Natural killer cell (primary cell): ENCODE measurements around the gene MARCHF3. TPM values are rescaled to one million over a fixed set of nuclear protein-coding genes. Genes with fewer than 3 reads are reported as not detected.

Experiments used
- ATAC-seq, 3 donors: fragments of 150-1000 bp in 2 of 3; fragments of 200-7000 bp in 1 of 3; cut with Tn5 transposase; 1 replicate in 1 of 3; 2 replicates in 2 of 3; pipeline ENCODE4 v1.10.0; 2021; ENCODE audit warnings: mild to moderate bottlenecking in 2 of 3, moderate library complexity in 2 of 3
- DNase-seq, 2 donors: peaks; one replicate each; pipeline versions ENCODE4 v3.0.0 to v3.0.0-alpha.2; 2013 to 2021; ENCODE audit warnings: mixed read lengths in 1 of 2
- H3K27ac ChIP-seq: one replicate; pipeline ENCODE4 v1.5.1; 2013; ENCODE audit warnings: mild to moderate bottlenecking, low read length
- H3K27me3 ChIP-seq: one replicate; pipeline ENCODE4 v1.6.1; 2013; ENCODE audit warnings: low read length; ENCODE audit not compliant: control insufficient read depth, insufficient read depth
- H3K36me3 ChIP-seq: one replicate; pipeline ENCODE4 v1.6.1; 2013; ENCODE audit warnings: low read length; ENCODE audit not compliant: control insufficient read depth, insufficient read depth
- H3K4me1 ChIP-seq: one replicate; pipeline ENCODE4 v1.6.1; 2013; ENCODE audit warnings: low read length; ENCODE audit not compliant: control insufficient read depth, insufficient read depth
- H3K4me3 ChIP-seq: one replicate; pipeline ENCODE4 v1.5.1; 2013; ENCODE audit warnings: low read length
- H3K9me3 ChIP-seq: one replicate; pipeline ENCODE4 v1.6.1; 2013; ENCODE audit warnings: low read length; ENCODE audit not compliant: control insufficient read depth, insufficient read depth
- H3K27ac Mint-ChIP-seq, 2 donors: one replicate each; pipeline ENCODE4 v1.8.0; 2022; ENCODE audit warnings: mild to moderate bottlenecking in 2 of 2, mixed read lengths in 2 of 2, moderate library complexity in 1 of 2
- H3K27me3 Mint-ChIP-seq, 2 donors: one replicate each; pipeline ENCODE4 v1.8.0; 2022; ENCODE audit warnings: low read depth in 2 of 2, mixed read lengths in 2 of 2
- H3K36me3 Mint-ChIP-seq: one replicate; pipeline ENCODE4 v1.8.0; 2022; ENCODE audit warnings: mixed read lengths
- H3K4me1 Mint-ChIP-seq, 2 donors: one replicate each; pipeline ENCODE4 v1.8.0; 2022; ENCODE audit warnings: mixed read lengths in 2 of 2
- H3K4me3 Mint-ChIP-seq: one replicate; pipeline ENCODE4 v1.8.0; 2022; ENCODE audit warnings: mild to moderate bottlenecking, moderate library complexity, mixed read lengths
- H3K9me3 Mint-ChIP-seq, 2 donors: one replicate each; pipeline ENCODE4 v1.8.0; 2022; ENCODE audit warnings: mixed read lengths in 2 of 2
- WGBS: methylation state at CpG from one replicate; pipeline ENCODE4 v1.1.7; 2013; ENCODE audit warnings: missing lambda C conversion rate; ENCODE audit not compliant: insufficient coverage; 5-methylcytosine and 5-hydroxymethylcytosine counted together
- intact Hi-C: fragments of 100-400 bp; cut with micrococcal nuclease; formaldehyde crosslinking; loops from one replicate; pipeline ENCODE4 v1.14.2; 2022
- total RNA-seq, 4 donors: library from RNA; stranded (reverse); fragments of 120-200 nt in 1 of 4; gene quantifications; one replicate each; pipeline versions ENCODE4 v1.2.3 to v1.2.4, GENCODE V29; 2013 to 2022
- TF ChIP-seq, protein P1 (sequence below): fragments of 200-600 bp; IDR thresholded peaks from one replicate; pipeline ENCODE4 v1.8.0; 2022; ENCODE audit warnings: antibody characterized with exemption

The MARCHF3 gene
- total RNA-seq, 3 donors from 2014 or later (not counting 1 experiment from before 2014, with no cell fraction given), result 6.8 to 11.2 (median 8.9) TPM

DNA sequence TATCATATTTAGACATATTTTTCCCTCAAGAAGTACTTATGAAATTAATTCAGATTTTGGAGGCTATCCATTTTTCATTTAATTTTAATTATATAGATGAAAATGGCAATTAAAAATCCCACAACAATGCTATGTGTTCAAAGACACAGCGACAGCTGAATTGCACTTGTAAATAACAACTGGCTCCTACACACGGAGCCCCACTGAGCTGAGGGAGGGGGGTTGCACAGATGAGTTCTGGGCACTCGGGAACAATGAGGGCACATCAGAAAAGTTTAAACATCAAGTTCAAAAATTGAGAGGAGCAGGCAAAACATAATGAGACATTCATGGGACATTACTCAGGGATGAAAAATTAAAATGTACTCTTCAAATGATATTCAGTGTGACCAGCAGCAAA lies 104.9 kb downstream of the MARCHF3 start:
- no peaks in the 10 kb centered on the region for H3K36me3 Mint-ChIP-seq
- ATAC-seq (no peak), DNase-seq (no peak)
- Histone ChIP-seq H3K27ac (no peak overlapping the region), H3K9me3 (no peaks in the 10 kb centered on the region), H3K36me3 (no peaks in the 10 kb centered on the region), H3K27me3 (no peaks in the 10 kb centered on the region), H3K4me3 (no peak overlapping the region), H3K4me1 (no peaks in the 10 kb centered on the region)
- no peak overlapping the region for H3K4me3 Mint-ChIP-seq
- peaks cover 0 to 7% of the 10 kb centered on the region in 2 donors for H3K4me1 Mint-ChIP-seq
- TF ChIP-seq, protein P1, sequence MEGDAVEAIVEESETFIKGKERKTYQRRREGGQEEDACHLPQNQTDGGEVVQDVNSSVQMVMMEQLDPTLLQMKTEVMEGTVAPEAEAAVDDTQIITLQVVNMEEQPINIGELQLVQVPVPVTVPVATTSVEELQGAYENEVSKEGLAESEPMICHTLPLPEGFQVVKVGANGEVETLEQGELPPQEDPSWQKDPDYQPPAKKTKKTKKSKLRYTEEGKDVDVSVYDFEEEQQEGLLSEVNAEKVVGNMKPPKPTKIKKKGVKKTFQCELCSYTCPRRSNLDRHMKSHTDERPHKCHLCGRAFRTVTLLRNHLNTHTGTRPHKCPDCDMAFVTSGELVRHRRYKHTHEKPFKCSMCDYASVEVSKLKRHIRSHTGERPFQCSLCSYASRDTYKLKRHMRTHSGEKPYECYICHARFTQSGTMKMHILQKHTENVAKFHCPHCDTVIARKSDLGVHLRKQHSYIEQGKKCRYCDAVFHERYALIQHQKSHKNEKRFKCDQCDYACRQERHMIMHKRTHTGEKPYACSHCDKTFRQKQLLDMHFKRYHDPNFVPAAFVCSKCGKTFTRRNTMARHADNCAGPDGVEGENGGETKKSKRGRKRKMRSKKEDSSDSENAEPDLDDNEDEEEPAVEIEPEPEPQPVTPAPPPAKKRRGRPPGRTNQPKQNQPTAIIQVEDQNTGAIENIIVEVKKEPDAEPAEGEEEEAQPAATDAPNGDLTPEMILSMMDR, result no peak
- no peak overlapping the region for H3K27ac Mint-ChIP-seq
- no peaks in the 10 kb centered on the region for H3K27me3 Mint-ChIP-seq
- no peaks in the 10 kb centered on the region for H3K9me3 Mint-ChIP-seq
- WGBS, result 92% methylated on average over 3 of the region's 3 CpGs
- intact Hi-C loops, result no loop called here

DNA sequence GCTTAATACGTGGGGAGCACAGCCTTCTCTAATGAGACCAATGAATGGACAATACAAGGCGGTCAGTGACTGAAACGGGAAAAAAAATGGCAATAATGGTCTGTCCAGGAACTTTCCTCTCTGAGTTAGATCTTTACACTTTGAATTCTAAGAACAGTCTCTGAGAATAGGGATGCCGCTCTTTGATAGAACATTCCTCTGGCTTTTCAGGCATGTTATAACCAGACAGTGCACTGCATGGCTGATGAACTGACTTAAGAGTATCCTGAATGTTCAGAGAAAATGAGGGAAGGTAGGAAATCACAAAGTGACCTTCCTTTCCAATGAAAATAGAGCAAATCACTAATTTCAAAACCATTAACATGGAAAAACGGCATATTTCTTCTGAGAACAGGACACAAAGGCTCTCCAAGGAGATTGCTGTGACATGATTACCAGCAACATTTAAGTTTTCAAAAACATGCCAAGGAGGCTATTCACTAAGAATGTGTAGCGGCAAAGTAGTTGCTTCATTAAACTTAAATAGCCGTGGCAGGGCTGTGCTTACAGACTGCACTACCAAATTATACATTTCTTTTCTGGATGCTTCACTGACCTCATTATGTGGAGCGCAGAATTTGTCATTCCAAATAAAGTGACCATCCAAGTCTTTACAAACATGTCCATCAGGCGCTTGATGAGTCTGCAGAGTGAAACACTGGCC lies 105.9 kb downstream of the MARCHF3 start:
- Mint-ChIP-seq H3K36me3 (no peaks in the 10 kb centered on the region), H3K9me3 (no peaks in the 10 kb centered on the region), H3K27me3 (no peaks in the 10 kb centered on the region), H3K4me1 (peaks cover 6 to 12% of the 10 kb centered on the region in 2 donors), H3K27ac (no peak overlapping the region), H3K4me3 (no peak overlapping the region)
- Histone ChIP-seq H3K4me3 (no peak overlapping the region), H3K27ac (no peak overlapping the region), H3K4me1 (no peaks in the 10 kb centered on the region), H3K9me3 (no peaks in the 10 kb centered on the region), H3K36me3 (no peaks in the 10 kb centered on the region), H3K27me3 (no peaks in the 10 kb centered on the region)
- intact Hi-C loops, result no loop called here
- WGBS, result 97% methylated on average over 9 of the region's 9 CpGs
- ATAC-seq (no peak), DNase-seq (no peak)
- TF ChIP-seq, protein P1, result no peak

DNA sequence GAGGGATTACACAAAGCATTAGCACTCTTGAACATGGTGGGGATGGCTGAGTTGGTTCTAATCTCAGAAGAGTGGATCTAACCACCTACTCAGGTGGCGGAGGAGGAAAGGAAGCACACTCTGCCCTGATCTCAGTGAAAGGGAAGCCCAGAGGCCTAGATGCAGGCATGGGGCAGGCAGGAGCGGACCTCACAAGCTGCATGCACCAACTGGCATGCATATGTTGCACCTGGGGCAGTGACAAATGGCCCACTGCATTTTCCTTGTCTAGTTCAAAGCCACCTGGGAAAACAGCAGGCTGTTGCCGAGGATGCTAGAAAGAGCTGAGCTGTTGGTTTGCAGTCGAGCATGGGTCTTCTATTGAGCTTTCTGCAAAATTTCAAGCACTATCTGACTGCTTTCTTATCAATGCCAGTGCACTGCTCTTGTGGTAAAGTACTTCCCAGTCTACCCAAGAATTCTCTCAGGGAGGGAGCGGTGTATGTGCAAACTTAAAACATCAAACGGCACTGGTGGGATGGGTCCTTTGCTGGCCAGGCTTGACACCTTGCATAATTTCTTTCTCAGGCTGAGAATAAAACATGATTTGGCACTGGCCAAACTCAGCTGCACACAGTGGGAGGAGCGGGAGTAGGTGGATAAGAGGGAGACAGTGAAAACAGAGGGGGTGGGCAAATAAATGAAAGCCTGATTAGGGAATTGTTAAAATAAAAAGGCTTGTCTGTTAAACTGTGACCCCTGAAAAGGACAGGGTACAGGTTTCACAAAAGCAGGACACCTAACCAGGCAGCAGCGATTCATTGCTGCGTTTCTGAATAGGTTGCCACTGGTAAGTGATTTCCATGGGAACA lies 108.9 kb downstream of the MARCHF3 start:
- TF ChIP-seq, protein P1, result no peak
- Mint-ChIP-seq H3K9me3 (no peaks in the 10 kb centered on the region), H3K27me3 (no peaks in the 10 kb centered on the region), H3K36me3 (no peaks in the 10 kb centered on the region), H3K4me3 (no peak overlapping the region), H3K27ac (no peak overlapping the region), H3K4me1 (peaks cover 14 to 20% of the 10 kb centered on the region in 2 donors)
- ATAC-seq (no peak), DNase-seq (no peak)
- no peak overlapping the region for H3K27ac ChIP-seq
- H3K36me3 ChIP-seq, result no peaks in the 10 kb centered on the region
- no peaks in the 10 kb centered on the region for H3K9me3 ChIP-seq
- intact Hi-C loops, result no loop called here
- no peak overlapping the region for H3K4me3 ChIP-seq
- 84% methylated on average over 9 of the region's 9 CpGs for WGBS
- peaks cover 4% of the 10 kb centered on the region for H3K4me1 ChIP-seq
- H3K27me3 ChIP-seq, result no peaks in the 10 kb centered on the region
